Endothelial cell of umbilical vein (primary cell): ENCODE results near the gene NECAB2. TPM values are rescaled to one million over a fixed set of nuclear protein-coding genes. Genes with fewer than 3 reads are reported as not detected.

ENCODE experiments used
- BruUV-seq: library from RNA; stranded (reverse); fragments of 400-500 nt; replicated peaks from 2 replicates; lab custom pipeline; 2021; lab: Mats Ljungman, UMichigan
- CTCF ChIA-PET: fragments of 300-600, 350-600 bp; sonication (Branson Sonifier 250); formaldehyde crosslinking; loops from one replicate; lab custom pipeline; 2021; ENCODE audit warnings: antibody characterized with exemption, inconsistent platforms; lab: Charles Lee
- POLR2A ChIA-PET: fragments of 300-600, 350-600 bp; sonication (Branson Sonifier 250); formaldehyde crosslinking; loops from one replicate; lab custom pipeline; 2021; ENCODE audit warnings: antibody characterized with exemption, inconsistent platforms; lab: Charles Lee
- DNase-seq: peaks from one replicate; pipeline ENCODE4 v3.0.0-alpha.2; 2011; ENCODE audit warnings: low read depth, low spot score
- FAIRE-seq: peaks from 2 replicates; lab custom pipeline; 2011; peaks lifted over from hg19 to GRCh38; lab: Jason Lieb, UNC
- H2AFZ ChIP-seq: 2 replicates; pipeline ENCODE4 v1.6.0; 2012; ENCODE audit warnings: low read depth, low read length, control low read depth, inconsistent platforms
- H3K27ac ChIP-seq: 2 replicates; pipeline ENCODE4 v1.5.1; 2011; ENCODE audit warnings: low read depth, mild to moderate bottlenecking, control low read depth, low read length, moderate library complexity; ENCODE audit not compliant: insufficient read depth
- H3K27me3 ChIP-seq, 2 experiments: 2 replicates each; pipeline versions ENCODE4 v1.6.0 to v1.6.1; 2011; ENCODE audit warnings: low read length in 2 of 2, mixed read lengths in 1 of 2; ENCODE audit not compliant: control insufficient read depth in 2 of 2, insufficient read depth in 2 of 2
- H3K36me3 ChIP-seq, 2 experiments: 2 replicates in 1 of 2; 3 replicates in 1 of 2; pipeline ENCODE4 v1.5.1; 2011; ENCODE audit warnings: low read length in 2 of 2, mild to moderate bottlenecking in 1 of 2, moderate library complexity in 1 of 2; ENCODE audit not compliant: control insufficient read depth in 2 of 2, insufficient read depth in 2 of 2; ENCODE audit errors: extremely low read depth in 1 of 2
- H3K4me1 ChIP-seq: 3 replicates; pipeline ENCODE4 v1.5.1; 2011; ENCODE audit warnings: mild to moderate bottlenecking, low read length; ENCODE audit not compliant: control insufficient read depth, insufficient read depth; ENCODE audit errors: extremely low read depth
- H3K4me2 ChIP-seq: 2 replicates; pipeline ENCODE4 v1.6.1; 2011; ENCODE audit warnings: low read length, control low read depth, mixed read lengths; ENCODE audit not compliant: insufficient read depth
- H3K4me3 ChIP-seq, 3 experiments: fragments of 200-600 bp in 1 of 3; sonication (generic), shearing (Covaris generic) in 1 of 3; replicated peaks in 1 of 3; 2 replicates each; pipeline ENCODE4 v1.5.1; 2011 to 2016; ENCODE audit warnings: control low read depth in 3 of 3, low read length in 3 of 3, mild to moderate bottlenecking in 2 of 3, inconsistent platforms in 1 of 3, low read depth in 1 of 3, moderate library complexity in 1 of 3; ENCODE audit not compliant: insufficient read depth in 1 of 3
- H3K79me2 ChIP-seq: 2 replicates; pipeline ENCODE4 v1.6.0; 2012; ENCODE audit warnings: low read length, inconsistent platforms; ENCODE audit not compliant: control insufficient read depth, insufficient read depth
- H3K9ac ChIP-seq: replicated peaks from 2 replicates; pipeline ENCODE3; 2011; ENCODE audit warnings: low read length, control low read depth; ENCODE audit not compliant: insufficient read depth; ENCODE audit errors: extremely low read depth
- H3K9me1 ChIP-seq: replicated peaks from 3 replicates; pipeline ENCODE4 v1.6.0; 2011; ENCODE audit warnings: mild to moderate bottlenecking, low read length; ENCODE audit not compliant: control insufficient read depth, insufficient read depth; ENCODE audit errors: extremely low read depth
- H3K9me3 ChIP-seq: replicated peaks from 2 replicates; pipeline ENCODE4 v1.5.1; 2012; ENCODE audit warnings: low read length, inconsistent platforms; ENCODE audit not compliant: control insufficient read depth, insufficient read depth
- H4K20me1 ChIP-seq: replicated peaks from 2 replicates; pipeline ENCODE3; 2011; ENCODE audit warnings: mild to moderate bottlenecking, low read length; ENCODE audit not compliant: control insufficient read depth, insufficient read depth; ENCODE audit errors: extremely low read depth
- EZH2 ChIP-seq: IDR thresholded peaks from 2 replicates; pipeline ENCODE4 v1.6.1; 2012; ENCODE audit warnings: borderline replicate concordance, low read depth, mild to moderate bottlenecking, moderate library complexity, low read length, inconsistent platforms; ENCODE audit not compliant: severe bottlenecking
- FOS ChIP-seq: IDR thresholded peaks from 2 replicates; pipeline ENCODE4 v1.6.1; 2011; ENCODE audit warnings: mild to moderate bottlenecking, low read length, moderate library complexity, borderline replicate concordance; ENCODE audit not compliant: insufficient read depth
- GATA2 ChIP-seq: IDR thresholded peaks from 2 replicates; pipeline ENCODE4 v1.7.0; 2011; ENCODE audit warnings: low read depth, mild to moderate bottlenecking, moderate library complexity, mixed read lengths, low read length; ENCODE audit not compliant: insufficient read length, insufficient read depth
- JUN ChIP-seq: IDR thresholded peaks from 2 replicates; pipeline ENCODE4 v1.6.1; 2011; ENCODE audit warnings: borderline replicate concordance, low read depth; ENCODE audit not compliant: insufficient read length, insufficient read depth
- MYC ChIP-seq: IDR thresholded peaks from one replicate; pipeline ENCODE4 v1.6.1; 2011; ENCODE audit warnings: mild to moderate bottlenecking, low read depth, low read length
- POLR2A ChIP-seq: IDR thresholded peaks from 2 replicates; pipeline ENCODE4 v1.6.1; 2012; ENCODE audit warnings: low read depth, mild to moderate bottlenecking, control low read depth, low read length
- POLR2AphosphoS5 ChIP-seq: IDR thresholded peaks from 2 replicates; pipeline ENCODE4 v1.6.1; 2012; ENCODE audit warnings: low read depth, mild to moderate bottlenecking, control low read depth, low read length, moderate library complexity; ENCODE audit not compliant: insufficient read depth
- dilution Hi-C: fragments of 300-500 bp; cut with MboI; formaldehyde crosslinking; loops from one replicate; pipeline ENCODE4 v1.15.0; 2019; ENCODE audit warnings: low sequenced_read_pairs; ENCODE audit not compliant: extremely low pct_ligation_motif_present
- intact Hi-C: fragments of 100-400 bp; cut with micrococcal nuclease; formaldehyde crosslinking; loops from one replicate; pipeline ENCODE4 v1.10.0; 2022
- polyA plus RNA-seq, 4 experiments: library from polyadenylated mRNA; depleted of rRNA in 3 of 4; stranded (reverse) in 3 of 4; unstranded in 1 of 4; fragments of >200 nt; gene quantifications; 2 replicates each; pipeline versions ENCODE4 v1.2.1 to v1.2.3, GENCODE V29; 2011 to 2012; ENCODE audit warnings: missing spikeins in 1 of 4
- total RNA-seq: library from RNA; stranded (reverse); gene quantifications from 2 replicates; pipeline ENCODE4 v1.2.3, GENCODE V29; 2021
- TF ChIP-seq, protein P1 (sequence below): IDR thresholded peaks from 2 replicates; pipeline ENCODE4 v1.6.1; 2011; ENCODE audit not compliant: insufficient read depth, insufficient read length
- TF ChIP-seq, protein P2 (sequence below), 2 donors: IDR thresholded peaks; 1 replicate in 1 of 2; 2 replicates in 1 of 2; pipeline ENCODE4 v1.5.1; 2011; ENCODE audit warnings: low read length in 2 of 2, mild to moderate bottlenecking in 2 of 2, moderate library complexity in 2 of 2, control low read depth in 1 of 2, inconsistent platforms in 1 of 2, low read depth in 1 of 2; ENCODE audit not compliant: insufficient read depth in 1 of 2; ENCODE audit errors: extremely low read depth in 1 of 2

NECAB2 gene
- total and polyA plus RNA-seq, 2 donors (not counting 3 experiments of a cell fraction or from before 2014, with no cell fraction given), result 0.26 to 0.31 TPM

DNA sequence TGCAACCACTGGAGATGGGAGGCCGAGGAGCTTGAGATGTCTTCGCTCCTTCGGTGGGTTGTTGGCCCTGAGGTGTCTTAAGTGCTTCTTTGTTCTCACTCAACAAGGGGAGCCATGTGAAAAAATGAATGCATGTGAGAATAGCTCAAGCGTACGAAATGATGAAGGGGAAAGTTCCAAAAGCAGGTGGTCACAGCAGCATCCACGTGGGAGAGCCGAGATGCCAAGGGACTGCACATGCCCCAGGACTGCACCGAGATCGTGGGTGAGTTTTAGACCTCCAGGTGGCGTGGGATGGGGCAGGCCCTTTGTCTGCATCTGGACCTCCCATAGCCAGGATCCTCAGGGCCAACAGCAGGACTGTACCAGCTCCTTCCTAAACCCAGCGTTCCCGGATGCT, 66.5 kb downstream of the NECAB2 start:
- no peaks in the 10 kb centered on the region for H3K9me1 ChIP-seq
- no peaks in the 10 kb centered on the region for H3K79me2 ChIP-seq
- H3K9ac ChIP-seq, result no peak overlapping the region
- no peak overlapping the region for H3K4me3 ChIP-seq
- H3K9me3 ChIP-seq, result no peaks in the 10 kb centered on the region
- CTCF ChIA-PET, result no interaction called here
- H3K4me2 ChIP-seq, result no peak overlapping the region
- no peak overlapping the region for H3K27ac ChIP-seq
- POLR2A ChIA-PET, result no interaction called here
- intact Hi-C loops (no loop called here), dilution Hi-C loops (no loop called here)
- H3K36me3 ChIP-seq, result no peaks in the 10 kb centered on the region
- H2AFZ ChIP-seq, result no peak overlapping the region
- BruUV-seq, result no TSS peak
- DNase-seq (no peak), FAIRE-seq (no peak)
- H3K27me3 ChIP-seq, result no peaks in the 10 kb centered on the region
- no peaks in the 10 kb centered on the region for H4K20me1 ChIP-seq
- TF ChIP-seq, protein P1, sequence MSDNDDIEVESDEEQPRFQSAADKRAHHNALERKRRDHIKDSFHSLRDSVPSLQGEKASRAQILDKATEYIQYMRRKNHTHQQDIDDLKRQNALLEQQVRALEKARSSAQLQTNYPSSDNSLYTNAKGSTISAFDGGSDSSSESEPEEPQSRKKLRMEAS, result no peak
- TF ChIP-seq JUN (no peak), FOS (no peak), GATA2 (no peak), EZH2 (no peak), POLR2AphosphoS5 (no peak), POLR2A (no peak), MYC (no peak)
- TF ChIP-seq, protein P2, sequence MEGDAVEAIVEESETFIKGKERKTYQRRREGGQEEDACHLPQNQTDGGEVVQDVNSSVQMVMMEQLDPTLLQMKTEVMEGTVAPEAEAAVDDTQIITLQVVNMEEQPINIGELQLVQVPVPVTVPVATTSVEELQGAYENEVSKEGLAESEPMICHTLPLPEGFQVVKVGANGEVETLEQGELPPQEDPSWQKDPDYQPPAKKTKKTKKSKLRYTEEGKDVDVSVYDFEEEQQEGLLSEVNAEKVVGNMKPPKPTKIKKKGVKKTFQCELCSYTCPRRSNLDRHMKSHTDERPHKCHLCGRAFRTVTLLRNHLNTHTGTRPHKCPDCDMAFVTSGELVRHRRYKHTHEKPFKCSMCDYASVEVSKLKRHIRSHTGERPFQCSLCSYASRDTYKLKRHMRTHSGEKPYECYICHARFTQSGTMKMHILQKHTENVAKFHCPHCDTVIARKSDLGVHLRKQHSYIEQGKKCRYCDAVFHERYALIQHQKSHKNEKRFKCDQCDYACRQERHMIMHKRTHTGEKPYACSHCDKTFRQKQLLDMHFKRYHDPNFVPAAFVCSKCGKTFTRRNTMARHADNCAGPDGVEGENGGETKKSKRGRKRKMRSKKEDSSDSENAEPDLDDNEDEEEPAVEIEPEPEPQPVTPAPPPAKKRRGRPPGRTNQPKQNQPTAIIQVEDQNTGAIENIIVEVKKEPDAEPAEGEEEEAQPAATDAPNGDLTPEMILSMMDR (IDR thresholded peaks at IDR 0.05; ENCODE audit: extremely low read depth in 1 of 2, insufficient read depth in 1 of 2, low read depth in 1 of 2, low read length in 2 of 2), result no peak
- H3K4me1 ChIP-seq, result no peaks in the 10 kb centered on the region
